Tibial nerve (tissue), 4 donors: ENCODE measurements around the gene COL2A1.

Experiments used
- EP300 ChIP-seq, 2 donors: sonication (generic); formaldehyde crosslinking; IDR thresholded peaks; one replicate each; pipeline ENCODE4 v1.6.1; 2017; ENCODE audit warnings: antibody characterized with exemption in 2 of 2, mild to moderate bottlenecking in 1 of 2
- POLR2A ChIP-seq, 2 donors: fragments of 450-650 bp; IDR thresholded peaks; one replicate each; pipeline ENCODE4 v1.6.1; 2017; ENCODE audit warnings: antibody characterized with exemption in 2 of 2, mild to moderate bottlenecking in 2 of 2, moderate library complexity in 2 of 2
- TF ChIP-seq, protein P1 (sequence below), 5 experiments: fragments of 200-600 bp in 3 of 5; fragments of 450-650 bp in 2 of 5; sonication (generic) in 3 of 5; IDR thresholded peaks; one replicate each; pipeline ENCODE4 v1.5.1; 2016 to 2019; ENCODE audit warnings: antibody characterized with exemption in 5 of 5, mild to moderate bottlenecking in 3 of 5, moderate library complexity in 2 of 5

DNA sequence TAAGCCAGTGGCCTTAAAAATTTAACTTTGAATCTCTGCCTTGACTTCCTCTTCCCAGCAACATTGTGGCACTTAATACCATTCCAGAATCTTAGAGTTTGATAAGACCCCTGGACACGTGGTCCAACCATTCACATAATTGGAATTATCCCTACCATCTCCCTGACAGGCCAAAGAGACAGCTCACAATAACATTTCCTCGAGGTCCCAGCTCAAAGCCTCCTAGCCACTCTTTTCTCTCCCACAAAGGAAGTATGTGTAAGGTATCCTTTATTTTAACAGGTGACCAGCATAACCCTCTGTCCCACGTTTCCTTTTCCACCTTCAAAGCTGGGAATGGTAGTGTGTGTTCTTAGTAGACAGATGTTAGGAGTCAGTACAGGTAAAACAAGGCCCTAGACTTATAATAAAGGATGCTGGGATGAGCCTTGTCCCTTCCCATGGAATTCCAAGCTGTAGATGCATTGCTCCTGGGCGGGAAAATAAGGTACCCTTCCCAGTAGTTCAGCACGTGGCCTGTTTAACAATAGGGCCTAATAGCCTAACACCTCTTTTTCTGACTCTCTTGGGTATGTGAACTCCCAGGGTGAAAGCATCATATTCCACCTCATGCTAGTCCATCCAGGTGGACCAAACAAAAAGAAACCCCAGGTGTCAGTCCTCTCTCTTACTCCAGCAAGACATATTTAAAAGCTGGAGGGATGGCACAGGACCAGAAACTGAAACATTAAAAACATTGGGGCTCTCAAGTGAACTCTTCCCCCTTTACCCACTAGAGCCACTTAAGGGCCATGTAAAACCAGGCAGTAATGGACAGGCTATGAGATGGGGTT, 37.5 kb upstream of the COL2A1 start:
- TF ChIP-seq, protein P1, sequence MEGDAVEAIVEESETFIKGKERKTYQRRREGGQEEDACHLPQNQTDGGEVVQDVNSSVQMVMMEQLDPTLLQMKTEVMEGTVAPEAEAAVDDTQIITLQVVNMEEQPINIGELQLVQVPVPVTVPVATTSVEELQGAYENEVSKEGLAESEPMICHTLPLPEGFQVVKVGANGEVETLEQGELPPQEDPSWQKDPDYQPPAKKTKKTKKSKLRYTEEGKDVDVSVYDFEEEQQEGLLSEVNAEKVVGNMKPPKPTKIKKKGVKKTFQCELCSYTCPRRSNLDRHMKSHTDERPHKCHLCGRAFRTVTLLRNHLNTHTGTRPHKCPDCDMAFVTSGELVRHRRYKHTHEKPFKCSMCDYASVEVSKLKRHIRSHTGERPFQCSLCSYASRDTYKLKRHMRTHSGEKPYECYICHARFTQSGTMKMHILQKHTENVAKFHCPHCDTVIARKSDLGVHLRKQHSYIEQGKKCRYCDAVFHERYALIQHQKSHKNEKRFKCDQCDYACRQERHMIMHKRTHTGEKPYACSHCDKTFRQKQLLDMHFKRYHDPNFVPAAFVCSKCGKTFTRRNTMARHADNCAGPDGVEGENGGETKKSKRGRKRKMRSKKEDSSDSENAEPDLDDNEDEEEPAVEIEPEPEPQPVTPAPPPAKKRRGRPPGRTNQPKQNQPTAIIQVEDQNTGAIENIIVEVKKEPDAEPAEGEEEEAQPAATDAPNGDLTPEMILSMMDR (IDR thresholded peaks at IDR 0.05) = no peak
- TF ChIP-seq POLR2A (IDR thresholded peaks at IDR 0.05) (no peak), EP300 (IDR thresholded peaks at IDR 0.05) (no peak)
